HG02588 (cell line): ENCODE measurements around the gene CDKAL1.
"Not testable (repeated sequence)": the region's sequence is repeated elsewhere in the genome, so short reads cannot be mapped to it uniquely, and the experiment has no call there.

Experiments used
- ATAC-seq: cut with Tn5 transposase; IDR thresholded peaks from one replicate; pipeline ENCODE4 v1.9.1; 2021; ENCODE audit warnings: mild to moderate bottlenecking, moderate library complexity; ENCODE audit not compliant: unreplicated experiment

The CDKAL1 gene

DNA sequence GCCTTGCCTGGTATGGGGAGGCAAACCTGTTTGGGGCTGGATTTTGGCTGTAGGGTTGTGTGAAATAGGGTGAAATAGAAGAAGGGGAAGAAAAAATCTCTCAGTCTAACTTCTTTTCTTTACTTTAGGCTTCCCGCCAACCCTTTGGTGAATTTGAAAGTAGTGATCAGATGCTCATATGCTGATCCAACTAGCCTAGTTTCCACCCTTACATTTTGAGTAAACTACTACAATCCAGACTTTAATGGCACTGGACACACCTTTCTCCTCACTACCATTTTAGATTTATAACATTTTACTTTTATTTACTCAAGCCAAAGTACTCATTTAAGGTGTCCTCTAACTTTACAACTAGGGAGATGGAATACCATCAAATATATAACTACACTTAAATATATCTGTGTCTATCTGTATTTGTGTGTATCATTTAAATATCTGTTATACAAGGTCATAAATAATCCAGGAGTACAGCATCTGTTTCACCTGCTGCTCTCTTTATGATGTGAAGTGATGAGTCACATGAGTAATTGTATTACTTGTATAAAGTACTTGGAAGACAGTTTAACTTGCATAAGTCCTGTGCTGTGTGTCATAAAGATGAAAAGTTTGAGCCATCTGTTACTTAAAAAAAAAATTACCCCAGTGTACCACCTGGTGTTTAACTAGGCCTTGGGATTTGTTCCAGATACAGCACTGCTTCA lies 172.1 kb downstream of the CDKAL1 start:
- ATAC-seq = no peak

DNA sequence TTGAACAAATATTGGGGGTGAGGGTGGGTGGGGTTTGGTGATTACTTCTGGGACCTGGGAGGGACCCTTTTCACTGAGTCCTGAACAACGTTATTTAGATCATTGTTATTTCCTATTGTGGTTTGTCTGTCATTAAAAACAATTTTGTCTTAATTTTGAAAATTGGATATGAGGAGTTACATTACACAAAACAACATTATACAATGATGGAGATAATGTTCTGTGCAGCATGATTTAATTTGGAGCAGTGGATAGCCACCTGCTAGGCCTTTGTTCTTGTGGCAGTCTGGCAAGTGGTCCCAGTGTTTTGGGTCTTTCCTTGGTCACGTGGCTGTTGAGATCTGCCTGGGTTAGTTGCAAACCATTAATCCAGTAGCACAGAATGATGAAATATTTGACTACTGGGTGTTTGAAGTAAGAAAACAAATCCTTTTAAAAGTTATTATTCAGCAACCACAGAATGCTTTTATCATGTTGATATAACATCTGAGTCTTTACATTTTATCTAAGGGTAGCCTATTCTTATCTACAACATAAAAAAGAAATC lies 172.8 kb downstream of the CDKAL1 start:
- ATAC-seq = no peak

DNA sequence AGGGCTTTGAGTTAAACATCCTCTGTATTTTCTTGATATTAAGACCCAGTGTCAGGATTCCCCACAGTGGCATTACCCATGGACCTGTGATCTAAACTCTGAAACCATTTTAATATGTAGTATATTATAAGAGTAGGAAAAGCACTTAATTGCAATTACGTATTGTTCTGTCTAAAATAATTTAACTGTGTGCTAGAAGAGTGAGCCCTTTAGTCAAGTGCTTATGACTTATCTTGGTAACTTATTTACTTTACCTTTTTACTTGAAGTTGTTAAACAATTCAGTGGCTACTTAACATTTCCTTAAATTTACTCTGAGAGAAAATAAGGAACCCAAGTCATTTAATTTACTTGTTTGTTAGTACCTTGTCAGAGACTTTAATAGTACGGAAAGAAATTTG lies 173.6 kb downstream of the CDKAL1 start:
- ATAC-seq = no peak

DNA sequence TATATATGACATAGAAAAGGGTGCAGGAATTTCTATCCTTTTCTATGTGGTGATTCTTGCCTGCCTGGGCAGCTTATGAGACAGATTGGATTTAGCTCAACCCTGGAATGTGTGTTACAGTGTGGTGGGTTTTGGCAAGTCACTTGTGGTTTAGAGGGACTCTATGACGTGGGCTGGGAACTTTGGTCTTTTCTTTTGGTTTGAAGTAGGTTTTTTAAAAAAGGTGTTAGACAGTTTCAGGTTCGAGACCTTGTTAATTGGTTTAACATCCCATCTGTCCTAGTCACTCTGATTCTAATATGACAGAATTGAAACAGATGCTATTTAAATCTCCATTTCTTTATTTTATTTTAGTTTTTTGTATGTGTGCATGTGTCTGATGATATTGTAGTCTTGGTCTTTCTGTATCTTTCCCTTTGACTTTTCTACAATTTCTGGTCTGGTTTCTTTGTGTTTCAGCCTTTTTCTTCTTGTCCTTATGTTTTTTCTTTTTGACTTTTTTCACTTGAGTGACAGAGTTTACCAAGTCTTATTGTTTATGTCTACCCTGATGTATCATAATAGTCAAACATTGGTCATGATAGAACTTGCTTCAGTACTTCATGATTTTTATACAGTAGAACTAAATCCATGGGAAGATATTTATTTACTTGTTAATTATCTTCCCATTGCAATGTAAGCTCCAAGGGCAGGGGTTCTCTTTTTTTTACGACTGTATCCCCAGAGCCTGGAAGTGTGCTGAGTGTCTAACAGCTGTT lies 174.3 kb downstream of the CDKAL1 start:
- ATAC-seq = peak; percentile 76

DNA sequence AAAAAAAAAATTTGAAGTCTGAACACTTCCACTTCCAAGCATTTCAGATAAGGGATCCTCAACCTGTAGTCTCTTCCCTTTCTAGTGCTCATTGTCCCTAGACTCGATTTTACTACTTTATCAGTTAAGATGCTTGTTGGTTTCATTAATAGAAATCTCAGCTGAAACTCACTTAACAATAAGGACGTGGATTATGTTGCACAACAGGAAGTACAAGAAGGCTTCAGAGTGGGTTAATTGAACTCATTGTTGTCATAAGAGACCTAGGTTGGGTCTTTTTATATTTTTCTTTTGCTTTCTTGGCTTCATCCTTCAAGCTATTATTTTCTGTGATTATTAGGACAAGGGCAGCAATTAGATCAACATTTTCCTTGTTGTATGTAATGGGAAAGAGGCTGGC lies 175.2 kb downstream of the CDKAL1 start:
- no peak for ATAC-seq

DNA sequence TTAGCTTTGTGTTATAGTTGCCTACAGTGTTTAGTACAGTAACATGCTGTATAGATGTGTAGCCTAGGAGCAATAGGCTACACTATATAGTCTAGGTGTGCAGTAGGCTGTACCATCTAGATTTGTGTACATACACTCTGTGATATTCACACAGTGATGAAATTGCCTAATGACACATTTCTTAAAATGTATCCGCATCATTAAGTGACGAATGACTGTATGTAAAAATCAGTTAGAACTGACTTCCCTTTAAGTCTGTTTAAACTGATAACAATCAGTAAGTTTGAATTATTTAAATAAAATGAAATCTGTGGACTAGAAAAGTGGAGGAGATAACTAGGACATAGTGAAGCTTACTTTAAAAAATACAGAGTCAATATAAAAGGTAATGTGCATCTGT lies 176.1 kb downstream of the CDKAL1 start:
- no peak for ATAC-seq

DNA sequence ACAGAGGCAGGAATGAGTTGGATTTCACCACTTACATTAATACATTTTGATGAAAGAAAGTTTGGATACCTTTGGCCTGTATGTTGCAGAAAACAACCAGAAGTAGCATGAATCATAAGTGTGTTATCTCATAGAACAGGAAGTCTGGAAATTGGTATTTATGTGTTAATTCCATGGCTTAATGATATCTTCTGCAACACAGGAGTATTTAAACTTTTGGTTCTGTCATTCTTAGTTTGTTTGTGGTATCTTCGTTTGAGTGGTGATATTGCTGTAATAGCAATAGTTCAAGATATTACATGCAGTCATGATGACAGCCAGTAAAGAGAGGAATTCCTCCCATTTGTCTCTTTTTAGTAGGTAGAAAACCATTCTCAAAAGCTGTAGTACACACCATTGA lies 177.3 kb downstream of the CDKAL1 start:
- no peak for ATAC-seq

DNA sequence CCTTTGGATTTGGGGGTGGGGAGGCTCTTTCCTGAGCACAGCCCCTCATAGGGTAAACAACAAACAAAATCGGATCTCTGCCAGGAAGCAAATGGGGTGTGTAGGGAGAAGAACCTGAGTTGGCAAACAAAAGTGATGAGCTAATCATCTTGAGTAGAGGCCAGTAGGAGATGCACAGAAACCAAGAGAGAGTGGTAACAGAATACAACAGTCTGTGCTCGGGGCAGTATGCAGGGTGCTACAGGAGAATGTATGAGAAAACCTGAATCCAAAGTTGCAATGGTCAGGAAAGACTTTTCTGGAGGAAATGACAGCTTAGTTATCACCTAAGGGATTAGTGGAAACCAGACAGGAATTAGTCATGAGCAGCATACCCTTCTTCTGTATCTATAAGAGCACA lies 177.8 kb downstream of the CDKAL1 start:
- no peak for ATAC-seq

DNA sequence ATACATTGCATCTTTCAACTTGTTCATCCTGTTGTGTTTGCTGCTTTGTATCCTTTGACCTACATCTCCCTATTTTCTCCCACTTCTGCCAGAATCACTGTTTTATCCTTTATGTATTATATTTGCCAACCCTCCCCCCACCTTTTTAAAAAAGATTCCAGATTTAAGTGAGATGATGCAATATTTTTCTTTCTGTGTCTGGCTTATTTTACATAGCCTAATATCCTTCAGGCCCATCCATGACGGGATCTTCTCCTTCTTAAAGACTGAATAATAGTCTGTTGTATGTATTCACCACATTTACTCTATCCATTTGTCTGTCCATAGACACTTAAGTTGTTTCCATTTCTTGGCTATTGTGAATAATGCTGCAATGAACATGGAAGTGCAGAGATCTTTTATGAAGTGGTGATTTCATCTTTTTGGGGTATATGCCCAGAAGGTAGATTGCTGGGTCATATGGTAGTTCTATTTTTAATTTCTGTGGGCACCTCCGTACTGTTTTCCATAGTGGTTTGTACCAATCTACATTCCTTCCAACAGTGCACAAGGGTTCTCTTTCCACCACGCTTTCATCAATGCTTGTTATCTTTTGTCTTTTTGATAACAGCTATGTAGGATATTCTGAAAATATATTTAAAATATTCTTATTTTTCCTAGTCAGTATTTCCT lies 181.0 kb downstream of the CDKAL1 start:
- no peak for ATAC-seq

DNA sequence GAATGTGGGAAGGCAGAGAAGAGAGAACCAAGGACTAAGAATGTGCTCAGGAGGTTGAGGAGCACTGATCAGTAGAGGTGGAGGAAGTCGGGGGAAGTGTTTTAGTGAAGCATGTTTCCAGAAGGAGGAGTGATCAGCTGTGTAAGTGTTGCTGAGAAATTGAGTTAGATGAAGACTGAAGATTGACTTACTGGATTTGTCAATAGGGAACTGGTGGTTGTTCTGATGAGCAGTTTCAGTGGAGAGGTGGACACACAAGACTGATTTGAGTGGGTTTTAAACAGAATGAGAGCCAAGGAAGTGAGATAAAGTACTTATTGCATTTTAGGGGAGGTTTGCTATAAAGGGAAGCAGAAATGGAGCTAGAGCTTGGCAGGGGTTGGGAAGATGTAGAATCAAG lies 182.6 kb downstream of the CDKAL1 start:
- ATAC-seq = peak; percentile 81

DNA sequence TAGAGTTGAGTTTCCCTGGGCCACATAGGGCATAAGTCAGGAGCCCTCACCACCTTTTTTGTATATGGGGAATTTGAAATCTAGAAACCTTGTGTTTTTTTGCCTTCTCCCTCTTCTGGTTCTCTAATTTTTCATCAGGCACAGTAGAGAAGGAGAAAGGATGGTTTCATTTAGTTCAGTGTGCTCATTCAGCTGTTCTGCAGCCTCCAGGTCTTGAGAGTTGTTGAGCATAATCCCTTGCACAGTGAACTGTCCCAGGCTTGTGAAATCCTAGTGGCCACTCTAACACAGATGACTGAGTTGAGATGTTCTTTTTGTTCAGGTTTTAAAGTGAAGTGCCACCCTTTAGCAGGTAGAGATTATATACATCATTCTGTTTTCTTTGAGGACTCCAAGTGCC lies 183.5 kb downstream of the CDKAL1 start:
- no peak for ATAC-seq

DNA sequence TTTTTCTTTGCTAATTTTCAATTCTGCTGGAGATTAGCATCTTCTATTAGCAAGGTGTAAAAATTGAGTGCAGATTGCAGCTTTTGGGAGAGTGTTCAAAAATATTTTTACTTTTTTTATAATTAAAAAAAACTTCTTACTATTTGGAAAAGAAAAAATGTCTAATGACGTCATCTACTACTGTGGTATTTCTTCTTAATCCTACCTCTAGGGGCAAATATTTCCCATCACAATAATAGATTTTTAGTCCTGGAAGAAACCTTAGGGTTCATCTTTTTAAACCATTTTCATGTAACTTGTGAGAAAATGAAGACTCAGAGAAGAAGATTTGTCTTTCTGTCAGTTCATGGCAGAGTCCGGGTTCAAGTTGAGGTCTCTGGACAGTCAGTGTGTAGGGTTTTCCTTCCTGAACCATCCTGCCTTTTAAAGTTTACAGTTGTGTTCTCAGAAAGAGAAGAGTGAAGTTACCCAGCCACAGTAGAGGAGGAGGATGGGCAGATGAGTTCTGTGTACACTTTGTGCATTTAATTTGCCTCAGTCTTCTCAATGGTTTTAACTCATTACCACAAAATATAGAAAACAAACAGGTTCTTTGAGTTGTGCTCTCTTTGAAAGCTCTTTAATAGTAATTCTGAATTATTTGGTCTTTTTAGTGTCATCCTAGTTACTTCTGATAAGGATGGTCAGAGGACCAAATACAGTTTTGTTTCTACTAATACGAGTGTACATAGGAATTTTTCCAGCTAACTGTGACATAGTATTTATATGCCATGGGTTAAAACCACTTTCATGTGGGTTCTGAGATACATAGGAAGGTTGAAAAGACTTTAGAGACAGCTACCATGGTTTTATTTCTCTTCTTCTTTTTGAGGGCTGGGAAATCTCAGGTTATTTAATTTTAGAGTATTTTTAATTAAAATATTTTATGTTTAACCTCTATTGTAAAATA lies 184.7 kb downstream of the CDKAL1 start:
- ATAC-seq = no peak

DNA sequence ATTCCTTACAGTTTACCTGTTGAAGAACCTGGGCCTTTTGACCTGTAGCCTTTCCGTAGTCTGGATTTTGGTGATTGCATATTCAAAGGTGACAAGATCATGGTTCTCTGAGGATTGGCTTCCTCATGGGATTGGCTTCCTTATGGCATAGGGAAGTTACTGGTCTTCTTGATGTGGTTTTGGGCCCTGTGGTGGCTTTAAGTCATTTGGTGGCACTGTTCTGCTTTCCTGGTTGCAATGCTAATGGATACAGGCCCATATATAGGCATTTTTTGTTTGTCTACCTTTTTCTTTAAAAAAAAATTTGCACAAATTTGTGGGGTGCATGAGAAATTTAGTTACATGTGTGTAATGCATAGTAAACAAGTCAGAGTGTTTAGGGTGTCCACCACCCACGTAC lies 185.7 kb downstream of the CDKAL1 start:
- no peak for ATAC-seq

DNA sequence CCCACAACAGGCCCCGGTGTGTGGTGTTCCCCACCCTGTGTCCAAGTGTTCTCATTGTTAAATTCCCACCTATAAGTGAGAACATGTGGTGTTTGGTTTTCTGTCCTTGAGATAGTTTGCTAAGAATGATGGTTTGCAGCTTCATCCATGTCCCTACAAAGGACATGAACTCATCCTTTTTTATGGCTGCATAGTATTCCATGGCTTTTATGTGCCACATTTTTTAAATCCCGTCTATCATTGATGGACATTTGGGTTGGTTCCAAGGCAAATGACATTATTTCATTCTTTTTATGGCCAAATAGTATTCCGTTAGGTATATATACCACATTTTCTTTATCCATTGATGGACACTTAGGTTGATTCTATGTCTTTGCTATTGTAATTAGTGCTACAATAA lies 186.9 kb downstream of the CDKAL1 start:
- not testable (repeated sequence) for ATAC-seq

DNA sequence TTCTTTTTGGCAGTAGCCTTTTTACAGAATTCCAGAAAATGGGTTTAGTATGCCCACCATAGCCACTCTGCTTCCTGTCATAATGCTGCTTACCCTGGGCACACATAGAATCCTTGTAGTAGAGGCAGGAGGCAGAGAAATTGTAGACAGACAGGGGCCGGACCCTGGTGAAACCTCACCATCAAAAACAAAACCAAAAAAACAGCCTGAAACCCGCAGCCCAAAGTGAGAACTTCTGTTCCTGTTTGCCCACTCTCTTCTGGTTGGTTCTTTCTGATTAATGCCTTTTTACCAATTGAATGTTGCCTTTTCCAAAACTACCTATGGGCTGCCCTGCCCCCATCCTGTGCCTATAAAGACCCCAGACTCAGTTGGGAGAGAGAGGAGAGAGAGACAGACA lies 188.2 kb downstream of the CDKAL1 start:
- peak; percentile 60 for ATAC-seq

DNA sequence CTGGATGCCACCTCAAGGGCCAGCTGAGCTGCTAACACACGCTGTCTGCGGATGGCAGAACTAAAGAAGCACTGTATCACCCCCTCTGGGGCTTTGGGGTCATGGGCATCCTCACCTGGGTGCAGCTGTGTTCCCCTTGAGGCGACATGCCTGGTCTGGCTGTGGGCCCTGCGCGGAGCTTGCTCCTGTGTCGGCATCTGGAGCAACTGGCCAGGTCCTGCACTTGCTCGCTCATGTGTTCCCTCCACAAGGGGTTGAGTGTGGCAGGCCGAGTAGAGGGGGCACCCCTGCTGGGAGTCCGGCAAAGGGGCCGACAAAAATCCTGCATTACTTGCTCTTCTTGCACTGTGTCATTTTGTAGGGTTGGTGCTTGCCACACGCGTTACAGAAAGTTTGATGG lies 189.0 kb downstream of the CDKAL1 start:
- no peak for ATAC-seq

DNA sequence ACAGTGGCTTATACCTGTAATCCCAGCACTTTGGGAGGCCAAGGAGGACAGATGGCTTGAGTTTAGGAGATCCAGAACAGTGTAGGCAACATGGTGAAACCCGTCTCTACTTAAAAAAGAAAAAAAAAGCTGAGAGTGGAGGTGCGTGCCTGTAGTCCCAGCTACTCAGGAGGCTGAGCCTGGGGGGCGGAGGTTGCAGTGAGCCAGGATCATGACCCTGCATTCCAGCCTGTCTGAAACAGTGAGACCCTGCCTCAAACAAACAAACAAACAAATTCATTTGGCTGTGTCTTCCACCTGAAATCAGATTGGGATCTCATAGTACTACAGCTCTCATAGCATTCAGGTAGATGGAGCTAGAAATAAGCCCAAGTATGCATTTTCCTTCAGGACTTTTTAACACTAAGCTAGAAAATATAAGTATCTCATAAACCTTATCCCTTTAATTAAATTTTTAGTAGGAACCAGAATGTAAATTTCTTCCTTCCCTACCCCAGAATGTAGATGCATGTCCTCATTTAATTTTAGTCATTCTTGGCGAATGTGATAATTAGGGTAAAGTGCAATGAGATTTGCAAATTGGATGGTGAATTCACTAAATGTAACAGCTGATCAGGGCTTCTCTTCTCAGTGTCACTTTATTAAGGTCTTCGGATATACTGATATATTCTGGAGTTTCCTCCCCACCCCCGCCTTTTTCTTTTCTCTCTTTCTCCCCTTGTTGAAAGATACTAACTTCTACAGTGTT lies 190.4 kb downstream of the CDKAL1 start:
- ATAC-seq = no peak

DNA sequence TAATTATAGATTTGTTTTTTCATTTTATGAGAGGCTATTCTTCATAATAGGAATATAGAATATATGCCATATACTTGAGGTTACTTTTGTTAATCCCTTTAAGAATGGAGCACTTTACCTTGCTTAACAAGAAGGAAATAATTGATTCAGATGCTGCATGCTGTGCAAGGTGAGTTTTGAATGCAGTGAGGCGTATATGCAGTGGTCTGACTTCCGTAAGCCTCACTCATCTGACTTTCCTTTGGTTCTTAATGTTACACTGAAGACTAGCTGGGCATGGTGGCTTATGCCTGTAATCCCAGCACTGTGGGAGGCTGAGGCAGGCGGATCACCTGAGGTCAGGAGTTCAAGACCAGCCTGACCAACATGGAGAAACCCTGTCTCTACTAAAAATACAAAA lies 191.0 kb downstream of the CDKAL1 start:
- ATAC-seq = not testable (repeated sequence)

DNA sequence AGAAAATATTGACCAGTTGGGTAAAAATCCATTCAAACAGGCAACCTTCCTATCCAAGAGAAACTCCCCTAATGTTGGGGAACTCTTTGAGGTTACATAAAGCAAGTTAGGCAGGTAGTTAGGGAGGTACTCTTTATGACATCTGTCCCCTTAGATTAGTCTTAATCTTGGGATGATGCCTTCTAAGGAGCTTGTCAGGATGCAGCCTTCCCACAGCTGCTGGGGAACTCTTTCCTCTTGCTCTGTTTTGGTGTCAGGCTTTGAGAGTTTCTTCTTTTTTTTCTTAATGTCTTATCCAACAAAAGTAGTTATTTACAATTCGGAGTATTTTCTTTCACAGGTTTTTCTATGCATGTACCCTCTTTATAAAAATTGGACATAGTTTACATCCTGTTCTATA lies 194.8 kb downstream of the CDKAL1 start:
- ATAC-seq = no peak

DNA sequence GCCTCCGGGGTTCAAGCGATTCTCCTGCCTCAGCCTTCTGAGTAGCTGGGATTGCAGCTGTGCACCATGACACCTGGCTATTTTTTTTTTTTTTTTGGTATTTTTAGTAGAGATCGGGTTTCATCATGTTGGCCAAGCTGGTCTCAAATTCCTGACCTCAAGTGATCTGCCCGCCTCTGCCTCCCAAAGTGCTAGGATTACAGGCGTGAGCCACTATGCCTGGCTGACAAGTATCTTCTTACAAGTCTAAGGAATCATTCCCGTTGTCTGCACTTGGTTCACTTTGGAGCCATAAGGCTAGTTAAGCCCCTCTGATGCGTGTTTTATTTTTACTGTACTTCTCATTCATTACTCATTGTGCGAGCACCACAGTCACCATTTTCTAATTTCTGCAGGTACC lies 198.1 kb downstream of the CDKAL1 start:
- ATAC-seq = not testable (repeated sequence)
